HG02973 (cell line): Measurements from ENCODE around the gene CENPI.
"Not testable (repeated sequence)": the region's sequence is repeated elsewhere in the genome, so short reads cannot be mapped to it uniquely, and the experiment has no call there.

Experiments
- ATAC-seq: cut with Tn5 transposase; IDR thresholded peaks from one replicate; pipeline ENCODE4 v1.9.1; 2021; ENCODE audit warnings: moderate library complexity; ENCODE audit not compliant: unreplicated experiment

CENPI gene

GRCh38 chrX:101097546-101098453 is at the start of gene CENPI:
CENPI (plus strand) TSS chrX:101098204; CDS start chrX:101101071, 2,867 bp downstream.
- peak; percentile 99 for ATAC-seq

DNA sequence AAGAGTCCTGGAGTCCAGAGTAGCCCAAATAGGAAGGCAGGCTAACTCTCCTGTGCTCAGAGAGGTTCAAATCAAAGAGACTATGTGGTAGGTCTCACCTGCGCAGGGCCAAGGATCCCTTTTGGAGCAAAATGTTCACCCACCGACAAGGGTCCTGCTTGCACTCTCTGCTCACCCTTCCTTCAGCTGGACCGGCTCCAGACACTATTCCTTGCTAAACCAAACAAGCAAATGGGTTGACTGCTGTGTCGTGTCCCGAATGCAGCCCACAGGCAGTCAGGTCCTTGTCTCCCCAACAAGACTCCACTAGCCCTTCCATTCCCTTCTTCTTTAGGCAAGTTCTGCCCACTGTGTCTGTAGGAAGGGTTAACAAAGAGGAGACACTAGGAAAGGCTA is 46.9 kb upstream of the CENPI start:
- peak; percentile 6 for ATAC-seq

GRCh38 chrX:101051549-101052302 is 46.3 kb upstream of the CENPI start, which contains the start of gene TRMT2B:
TRMT2B (minus strand) TSS chrX:101052111; CDS start chrX:101042289, 9,822 bp downstream.
- peak; percentile 92 for ATAC-seq

DNA sequence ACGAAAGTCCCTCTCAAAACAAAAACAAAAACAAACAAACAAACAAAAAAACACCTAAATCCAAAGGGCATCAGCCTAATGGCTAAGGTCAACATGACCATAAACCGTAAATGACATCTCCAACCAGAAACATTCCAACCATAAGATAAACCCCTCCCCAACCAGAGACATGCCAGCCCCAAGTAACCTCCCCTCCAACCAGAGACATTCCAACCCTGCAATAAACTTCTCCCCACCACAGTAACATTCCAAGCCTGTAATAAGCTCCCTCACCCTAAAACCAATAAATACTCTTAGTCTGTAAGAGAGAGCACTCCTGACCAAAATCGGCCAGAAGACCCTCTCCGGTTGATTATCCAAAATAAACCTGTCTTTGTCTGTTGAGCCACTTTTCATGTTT is 41.5 kb upstream of the CENPI start:
- not testable (repeated sequence) for ATAC-seq

GRCh38 chrX:101057093-101057714 is 40.8 kb upstream of the CENPI start:
- ATAC-seq: peak; percentile 95

GRCh38 chrX:101062176-101062575 is 35.8 kb upstream of the CENPI start:
- ATAC-seq: no peak

DNA sequence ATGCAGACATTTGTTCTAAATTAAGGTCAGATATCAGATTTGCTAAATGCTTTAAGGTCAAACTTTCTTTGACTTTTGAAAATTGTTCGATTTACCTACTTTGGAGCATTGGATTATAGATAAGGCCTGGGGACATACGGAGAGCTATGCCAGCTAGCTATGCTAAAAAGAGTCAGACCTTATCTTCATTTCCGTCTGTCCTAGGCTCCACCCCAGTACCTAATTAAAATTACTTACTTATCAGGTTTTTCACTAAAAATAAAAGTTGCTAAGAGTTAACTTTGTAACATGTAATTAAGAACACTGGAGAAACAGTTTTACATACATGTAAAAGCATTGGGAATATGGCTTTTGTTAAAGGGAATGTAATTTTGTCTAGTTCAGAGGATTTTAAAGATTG is 26.4 kb upstream of the CENPI start:
- no peak for ATAC-seq

- ATAC-seq: no peak
Observed at GRCh38 chrX:101078716-101079598, 19.0 kb upstream of the CENPI start, which contains the start of gene TMEM35A. TMEM35A (plus strand) TSS chrX:101078879; CDS start chrX:101079003, 124 bp downstream.

DNA sequence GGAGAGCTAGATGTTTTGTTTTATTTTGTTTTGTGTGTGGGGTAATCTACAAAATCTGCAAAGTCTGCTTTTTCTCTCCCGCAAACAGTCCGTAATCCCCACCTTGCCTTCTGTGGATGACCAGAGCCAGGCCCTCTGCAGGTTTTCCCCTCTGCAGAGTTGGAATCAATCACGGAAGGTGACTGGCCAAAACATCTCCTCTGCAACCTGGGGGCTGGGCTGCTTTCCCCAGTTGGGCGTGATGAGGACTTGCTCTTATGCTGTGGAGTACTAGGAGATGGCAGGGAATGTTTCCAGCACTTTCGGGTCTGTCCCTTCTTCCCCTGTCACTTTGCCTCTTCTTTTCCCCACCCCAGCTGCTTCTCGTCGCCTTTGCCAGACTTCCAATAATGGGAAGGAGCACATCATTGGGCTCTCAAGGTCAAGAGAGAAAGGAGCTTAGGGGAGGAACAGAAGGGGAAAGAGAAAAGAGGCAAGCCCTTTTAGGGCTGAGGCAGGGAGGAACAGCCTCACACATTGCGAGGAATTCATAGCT is 18.2 kb upstream of the CENPI start:
- no peak for ATAC-seq

- no peak for ATAC-seq
Observed at GRCh38 chrX:101080326-101081124, 17.5 kb upstream of the CENPI start.

DNA sequence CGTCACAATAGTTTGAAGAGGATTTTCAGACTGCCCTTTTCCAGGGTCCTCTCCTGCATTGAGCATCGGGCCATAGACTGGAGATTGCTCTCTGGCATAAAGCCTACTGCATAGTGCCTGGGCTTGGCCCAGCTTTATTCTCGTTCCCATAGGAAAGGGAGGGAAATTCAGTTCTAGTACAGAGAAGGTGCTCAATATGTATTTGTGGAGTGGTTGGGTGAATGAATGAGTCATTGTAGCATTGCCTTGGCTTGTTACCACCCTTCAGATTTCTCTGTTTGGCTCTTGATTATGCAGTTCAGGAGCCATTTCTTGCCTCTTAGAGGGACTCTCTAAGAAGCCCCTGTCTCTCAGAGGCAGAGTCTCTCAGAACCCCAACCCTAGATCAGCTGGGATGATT is 16.8 kb upstream of the CENPI start:
- no peak for ATAC-seq

- no peak for ATAC-seq
Observed at GRCh38 chrX:101091817-101092216, 6.2 kb upstream of the CENPI start.

- no peak for ATAC-seq
Observed at GRCh38 chrX:101108284-101108683, 10.3 kb downstream of the CENPI start.

DNA sequence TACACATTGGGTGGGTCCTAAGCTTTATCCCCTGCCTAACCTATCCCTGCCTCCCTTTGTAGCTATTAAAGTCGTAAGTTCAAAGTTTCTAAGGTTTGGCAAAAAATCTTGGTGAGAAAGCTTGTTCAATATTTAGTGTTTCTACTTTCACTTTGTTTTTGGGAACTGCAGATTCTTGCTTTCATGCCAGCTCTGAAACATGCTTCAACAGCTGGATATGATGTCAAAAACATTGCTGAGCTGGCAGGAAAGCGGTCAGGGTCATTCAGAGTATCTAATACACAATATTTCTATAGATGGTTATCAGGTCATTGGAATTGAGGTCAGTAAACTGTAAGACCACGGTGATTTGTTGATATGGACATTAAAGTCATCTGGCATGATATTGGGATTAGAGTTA is 19.7 kb downstream of the CENPI start:
- ATAC-seq: no peak

GRCh38 chrX:101136235-101136634 is 38.2 kb downstream of the CENPI start:
- no peak for ATAC-seq
